CD1c-positive myeloid dendritic cell (primary cell): ENCODE results near the gene LINGO3.

ENCODE experiments used
- DNase-seq: peaks from one replicate; pipeline ENCODE4 v3.0.0-alpha.2; 2016; ENCODE audit errors: extremely low spot score

The LINGO3 gene

GRCh38 chr19:2305452-2306280, 2.3 kb downstream of the LINGO3 start:
- no peak for DNase-seq

- no peak for DNase-seq
Observed at GRCh38 chr19:2303211-2303798, 4.6 kb downstream of the LINGO3 start.

GRCh38 chr19:2302319-2303210, 5.4 kb downstream of the LINGO3 start:
- DNase-seq, result peak; percentile 51

- no peak for DNase-seq
Observed at GRCh38 chr19:2300533-2300932, 7.4 kb downstream of the LINGO3 start.

- no peak for DNase-seq
Observed at GRCh38 chr19:2296141-2296540, 11.8 kb downstream of the LINGO3 start.

GRCh38 chr19:2294687-2295335, 13.1 kb downstream of the LINGO3 start:
- no peak for DNase-seq

GRCh38 chr19:2291185-2291751, 16.7 kb downstream of the LINGO3 start:
- no peak for DNase-seq

GRCh38 chr19:2290441-2291184, 17.3 kb downstream of the LINGO3 start:
- DNase-seq, result peak; percentile 43

GRCh38 chr19:2289714-2290435, 18.1 kb downstream of the LINGO3 start:
- DNase-seq, result peak; percentile 90

- no peak for DNase-seq
Observed at GRCh38 chr19:2288818-2289713, 18.9 kb downstream of the LINGO3 start.

GRCh38 chr19:2288338-2288817, 19.6 kb downstream of the LINGO3 start:
- no peak for DNase-seq

GRCh38 chr19:2287585-2288337, 20.2 kb downstream of the LINGO3 start:
- no peak for DNase-seq

GRCh38 chr19:2286402-2287140, 21.4 kb downstream of the LINGO3 start:
- DNase-seq, result no peak

- no peak for DNase-seq
Observed at GRCh38 chr19:2283835-2284507, 24.0 kb downstream of the LINGO3 start.

- no peak for DNase-seq
Observed at GRCh38 chr19:2282862-2283237, 25.1 kb downstream of the LINGO3 start.

GRCh38 chr19:2282062-2282861, 25.7 kb downstream of the LINGO3 start, which contains the start of gene PEAK3:
PEAK3 (minus strand) TSS chr19:2282175; CDS start chr19:2280931, 1,244 bp downstream.
- DNase-seq, result peak; percentile 85
